ENCODE measurements around the gene ZG16.
"Not testable (repeated sequence)": the region's sequence is repeated elsewhere in the genome, so short reads cannot be mapped to it uniquely, and the experiment has no call there.

Gene ZG16

DNA sequence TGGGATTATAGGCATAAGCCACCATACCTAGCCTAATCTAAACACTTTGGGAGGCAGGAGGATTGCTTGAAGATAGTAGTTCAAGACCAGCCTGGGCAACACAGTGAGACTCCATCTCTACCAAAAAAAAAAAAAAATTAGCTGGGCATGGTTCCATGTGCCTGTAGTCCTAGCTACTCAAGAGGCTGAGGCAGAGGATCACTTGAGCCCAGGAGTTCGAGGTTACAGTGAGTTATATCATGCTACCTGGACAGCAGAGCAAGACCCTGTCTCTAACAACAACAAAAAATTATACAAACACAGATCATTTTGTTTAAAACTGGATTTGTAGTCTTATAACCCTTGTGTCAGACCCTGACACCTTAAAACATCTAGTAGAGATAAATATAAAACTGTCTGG is 24.5 kb upstream of the ZG16 start:
- DNase-seq, result no peak

DNA sequence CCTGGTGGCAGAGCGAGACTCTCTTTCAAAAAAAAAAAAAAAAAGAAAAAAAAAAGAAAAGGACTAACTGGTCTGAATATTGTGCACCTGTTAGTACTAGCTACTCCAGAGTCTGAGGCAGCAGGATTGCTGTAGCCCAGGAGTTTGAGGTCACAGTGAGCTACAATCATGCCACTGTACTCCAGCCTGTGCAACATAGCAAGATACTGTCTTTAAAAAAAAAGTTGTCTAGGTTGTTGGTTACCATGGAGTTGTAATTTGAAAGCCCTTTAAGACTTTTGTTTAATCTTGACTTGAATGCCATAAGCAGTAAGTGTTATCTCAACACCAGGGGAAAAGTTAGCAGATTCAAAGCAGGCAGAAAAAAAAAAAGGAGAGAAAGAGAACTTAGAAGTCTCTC is 21.4 kb upstream of the ZG16 start:
- DNase-seq, result no peak

DNA sequence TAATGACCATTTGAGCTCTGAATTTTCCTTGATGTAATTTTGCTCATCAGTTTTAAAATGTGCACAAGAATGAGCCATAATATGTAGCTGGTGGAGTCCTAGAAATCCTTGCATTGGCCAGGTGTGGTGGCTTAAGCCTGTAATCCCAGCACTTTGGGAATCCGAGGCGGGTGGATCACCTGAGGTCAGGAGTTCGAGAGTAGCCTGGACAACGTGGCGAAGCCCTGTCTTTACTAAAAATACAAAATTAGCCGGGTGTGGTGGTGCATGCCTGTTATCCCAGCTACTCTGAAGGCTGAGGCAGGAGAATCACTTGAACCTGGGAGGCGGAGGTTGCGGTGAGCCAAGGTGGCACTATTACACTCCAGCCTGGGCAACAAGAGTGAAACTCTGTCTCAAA is 21.0 kb upstream of the ZG16 start:
- not testable (repeated sequence) for DNase-seq

DNA sequence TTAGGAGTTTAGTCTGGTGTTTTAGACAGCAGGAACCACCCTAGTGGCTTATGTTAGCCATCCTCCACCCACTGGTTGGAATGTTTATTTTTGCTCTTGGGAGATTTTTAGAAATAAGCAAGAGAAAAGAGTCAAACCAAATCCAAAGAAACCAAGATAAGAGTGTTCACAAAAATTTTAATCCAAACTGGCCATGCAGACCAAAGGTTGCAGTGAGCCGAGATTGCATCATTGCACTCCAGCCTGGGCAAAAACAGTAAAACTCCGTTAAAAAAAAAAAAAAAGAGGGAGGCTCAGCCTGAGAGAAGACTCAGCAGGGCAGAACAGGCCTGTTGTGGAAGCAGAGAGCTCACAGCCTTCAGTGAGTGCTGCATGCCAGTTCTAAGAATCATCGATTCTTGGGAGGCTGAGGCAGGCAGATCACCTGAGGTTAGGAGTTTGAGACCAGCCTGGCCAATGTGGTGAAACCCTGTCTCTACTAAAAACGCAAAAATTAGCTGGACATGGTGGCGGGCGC is 20.0 kb upstream of the ZG16 start:
- DNase-seq, result no peak

DNA sequence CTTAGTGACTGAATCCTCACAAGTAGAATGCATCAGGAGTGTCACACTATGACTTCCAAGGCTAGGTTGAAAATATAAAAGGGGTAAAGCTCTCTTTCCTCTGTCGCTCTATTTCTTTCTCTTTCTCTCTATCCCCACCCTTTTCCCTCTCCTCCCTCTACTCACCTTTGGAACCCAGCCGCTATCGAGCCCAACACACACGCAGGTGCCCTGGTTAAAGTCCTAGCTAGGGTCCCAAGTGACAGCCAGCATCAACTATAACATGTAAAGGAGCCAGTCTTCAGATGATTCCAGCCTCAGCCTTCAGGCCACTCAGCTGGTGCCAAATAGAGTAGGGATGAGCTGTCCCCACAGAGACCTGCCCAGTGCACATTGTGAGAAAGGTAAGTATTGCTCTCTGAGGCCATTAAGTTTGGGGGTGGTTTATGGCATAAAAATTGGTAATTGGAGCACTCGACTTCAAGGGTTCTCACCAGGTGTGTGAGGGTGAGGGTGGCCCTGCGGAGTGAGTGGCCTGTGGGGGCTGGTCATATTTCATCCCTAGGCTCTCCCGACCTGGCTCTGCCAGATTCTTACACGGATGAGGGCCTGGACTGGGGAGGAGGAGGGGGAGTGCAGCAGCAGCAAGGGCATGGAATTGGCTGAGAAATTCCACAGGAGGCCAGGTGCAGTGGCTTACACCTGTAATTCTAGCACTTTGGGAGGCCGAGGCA is 17.3 kb upstream of the ZG16 start:
- no peak for DNase-seq

DNA sequence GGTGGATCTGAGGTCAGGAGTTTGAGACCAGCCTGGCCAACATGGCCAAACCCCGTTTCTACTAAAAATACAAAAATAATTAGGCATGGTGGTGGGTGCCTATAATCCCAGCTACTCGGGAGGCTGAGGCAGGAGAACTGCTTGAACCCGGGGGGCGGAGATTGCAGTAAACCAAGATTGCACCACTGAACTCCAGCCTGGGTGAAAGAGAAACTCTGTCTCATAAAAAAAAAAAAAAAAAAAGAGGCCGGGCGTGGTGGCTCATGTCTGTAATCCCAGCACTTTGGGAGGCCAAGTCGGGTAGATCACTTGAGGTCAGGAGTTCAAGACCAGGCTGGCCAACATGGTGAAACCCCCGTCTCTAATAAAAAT is 16.8 kb upstream of the ZG16 start:
- not testable (repeated sequence) for DNase-seq

DNA sequence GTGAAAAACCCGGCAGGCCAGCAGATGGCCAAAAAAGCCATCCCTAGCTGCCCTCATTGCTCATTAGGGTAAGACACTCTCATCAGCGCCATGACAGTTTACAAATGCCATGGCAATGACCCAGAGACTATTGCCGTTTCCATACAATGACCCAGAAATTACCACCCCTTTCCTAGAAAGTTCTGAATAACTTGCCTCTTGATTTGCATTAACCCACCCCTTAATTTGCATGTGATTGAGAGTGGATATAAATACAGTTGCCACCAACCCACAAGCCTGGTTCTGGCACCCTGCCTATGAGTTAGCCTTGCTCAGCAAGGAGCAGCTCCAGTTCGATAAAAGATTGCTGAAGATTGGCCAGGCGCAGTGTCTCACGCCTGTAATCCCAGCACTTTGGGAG is 16.2 kb upstream of the ZG16 start:
- DNase-seq, result no peak

DNA sequence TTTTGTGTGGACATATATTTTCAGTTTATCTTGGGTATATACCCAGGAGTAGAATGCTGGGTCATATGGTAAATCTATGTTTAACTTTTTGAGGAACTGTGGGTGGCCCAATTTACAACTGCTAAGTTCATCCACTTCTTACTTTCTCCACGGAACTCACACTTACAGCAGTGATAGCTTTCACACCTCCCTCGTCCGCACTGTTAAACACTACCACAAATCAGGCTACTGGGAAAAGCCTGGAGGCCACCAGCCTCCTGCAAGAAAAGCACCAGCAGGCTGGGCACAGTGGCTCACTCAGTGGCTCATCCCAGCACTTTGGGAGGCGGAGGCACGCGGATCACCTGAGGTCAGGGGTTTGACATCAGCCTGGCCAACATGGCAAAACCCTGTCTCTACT is 14.7 kb upstream of the ZG16 start:
- no peak for DNase-seq

DNA sequence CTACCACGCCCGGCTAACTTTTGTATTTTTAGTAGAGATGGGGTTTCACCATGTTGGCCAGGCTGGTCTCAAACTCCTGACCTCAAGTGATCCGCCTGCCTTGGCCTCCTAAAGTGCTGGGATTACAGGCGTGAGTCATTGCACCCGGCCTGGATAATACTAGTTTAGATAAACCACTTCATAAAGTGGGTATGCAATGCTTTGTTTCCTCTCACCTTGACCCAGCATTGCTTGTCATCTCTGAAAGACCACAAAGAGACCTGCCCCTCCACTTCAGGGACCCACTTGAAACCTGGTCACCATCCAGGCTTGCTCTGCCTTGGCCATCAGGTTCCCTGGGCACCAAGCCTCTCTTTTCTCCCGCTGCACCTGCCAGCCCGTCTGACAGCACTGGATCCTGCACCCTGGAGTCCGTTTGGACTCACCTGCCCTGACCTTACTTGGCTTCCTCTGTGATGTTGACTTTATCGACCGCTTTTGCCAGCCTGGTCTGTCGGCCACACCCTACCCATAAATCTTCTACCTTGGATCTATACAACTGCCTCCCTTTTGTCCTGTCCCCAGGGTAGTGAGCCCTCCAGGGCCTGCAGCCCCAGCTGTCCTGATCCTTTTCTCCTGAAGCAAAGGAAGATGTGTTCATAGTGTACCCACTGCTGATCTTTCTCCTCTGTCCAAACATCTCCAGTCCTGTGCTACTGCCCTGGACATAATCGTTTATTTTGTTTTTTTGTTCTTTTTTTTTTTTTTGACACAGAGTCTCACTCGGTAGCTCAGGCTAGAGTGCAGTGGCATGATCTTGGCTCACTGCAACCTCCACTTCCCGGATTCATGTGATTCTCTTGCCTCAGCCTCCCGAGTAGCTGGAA is 12.7 kb upstream of the ZG16 start:
- DNase-seq, result no peak

DNA sequence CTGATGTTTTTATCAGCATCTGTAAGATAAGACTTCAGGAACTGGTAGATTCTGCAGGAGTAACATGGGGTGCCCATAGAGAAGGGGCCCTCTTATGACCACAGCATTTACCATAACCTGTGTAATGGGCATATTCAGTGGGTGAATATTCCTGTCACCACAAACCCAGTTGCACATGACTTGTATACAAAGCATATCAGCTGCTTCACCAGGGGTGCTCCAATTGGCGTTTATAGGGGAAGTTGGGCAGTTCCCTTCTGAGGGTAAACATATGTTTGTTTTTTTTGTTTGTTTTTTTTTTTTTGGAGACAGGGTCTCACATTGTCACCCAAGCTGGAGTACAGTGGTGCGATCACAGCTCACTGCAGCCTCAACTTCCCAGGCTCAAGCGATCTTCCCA is 11.5 kb upstream of the ZG16 start:
- DNase-seq, result no peak

DNA sequence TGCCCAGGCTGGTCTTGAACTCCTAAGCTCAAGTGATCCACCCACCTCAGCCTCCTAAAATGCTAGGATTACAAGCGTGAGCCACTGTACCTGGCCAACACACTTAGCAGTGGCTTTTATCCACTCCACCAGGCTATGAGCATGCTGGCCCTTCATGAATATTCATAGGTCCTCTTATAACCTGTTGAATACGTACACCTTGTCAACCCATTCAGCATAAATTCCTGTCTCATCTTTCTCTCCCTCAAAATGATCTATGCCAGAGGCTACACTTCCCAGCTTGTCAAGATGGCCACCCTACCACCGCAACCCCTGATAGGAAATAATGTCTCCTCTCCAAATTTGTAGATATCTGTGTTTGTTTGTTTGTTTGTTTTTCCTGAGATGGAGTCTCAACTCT is 11.0 kb upstream of the ZG16 start:
- no peak for DNase-seq

DNA sequence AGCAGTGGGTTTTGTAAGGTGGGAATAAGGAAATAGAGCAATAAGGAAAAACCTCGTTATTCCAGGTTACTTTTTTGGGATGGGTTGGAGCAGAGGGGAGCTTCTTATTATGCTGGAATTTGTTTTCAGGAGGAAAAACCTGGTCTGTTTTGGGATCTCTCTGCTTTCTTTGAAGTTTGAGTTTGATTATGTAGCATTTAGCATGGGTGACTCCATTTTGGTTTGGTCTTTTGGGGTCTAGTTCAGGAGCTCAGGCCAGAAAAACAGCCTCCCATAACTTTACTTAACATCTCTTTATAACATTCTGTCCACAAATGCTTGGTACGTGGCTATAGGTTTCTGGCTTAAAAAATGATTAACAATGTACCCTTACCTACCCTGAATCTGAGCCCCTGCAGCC is 8.5 kb upstream of the ZG16 start:
- DNase-seq, result no peak

DNA sequence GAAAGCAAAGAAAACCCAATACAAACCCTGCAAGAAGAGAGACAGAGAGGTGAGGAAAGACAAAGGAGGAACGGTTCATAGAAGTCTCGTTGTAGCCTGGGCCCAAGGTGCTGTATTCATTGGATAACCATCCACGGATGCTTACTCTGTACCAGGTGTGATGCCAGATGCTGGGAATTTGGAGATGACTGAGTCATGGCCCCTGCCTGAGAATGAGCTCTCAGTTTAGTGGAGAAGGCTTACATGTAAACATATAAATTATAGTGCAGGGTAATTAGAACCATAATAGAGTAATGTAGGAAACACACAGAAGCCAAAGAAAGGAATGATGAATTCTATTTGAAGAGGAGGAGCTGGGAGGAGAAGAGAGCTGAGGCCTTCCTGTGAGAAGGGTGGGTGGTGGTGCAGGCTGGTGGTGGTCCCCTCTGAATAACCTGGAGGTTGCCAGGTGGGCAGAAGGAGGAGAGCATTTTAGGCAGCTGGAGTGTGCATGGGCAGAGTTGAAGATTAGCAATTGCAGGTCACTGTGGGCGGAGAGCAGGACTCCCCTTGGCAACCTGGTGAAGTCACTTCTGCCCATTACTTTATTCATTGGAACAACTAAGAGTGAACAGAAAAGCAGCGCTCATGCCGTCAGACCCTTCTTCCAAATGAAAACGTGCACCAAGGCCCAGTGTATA is 7.7 kb upstream of the ZG16 start:
- DNase-seq, result no peak

DNA sequence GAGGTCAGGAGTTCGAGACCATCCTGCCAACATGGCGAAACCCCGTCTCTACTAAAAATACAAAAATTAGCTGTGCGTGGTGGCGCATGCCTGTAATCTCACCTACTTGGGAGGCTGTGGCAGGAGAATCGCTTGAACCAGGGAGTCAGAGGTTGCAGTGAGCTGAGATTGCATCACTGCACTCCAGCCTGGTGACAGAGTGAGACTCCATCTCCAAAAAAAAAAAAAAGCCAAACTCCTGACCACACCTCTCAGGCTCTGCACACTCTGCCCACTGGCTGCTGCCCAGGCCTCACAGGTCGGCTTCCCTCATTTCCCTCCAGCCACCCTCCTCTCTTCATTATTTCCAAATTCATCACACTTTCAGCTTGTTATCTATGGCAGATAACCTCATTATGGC is 5.7 kb upstream of the ZG16 start:
- not testable (repeated sequence) for DNase-seq

DNA sequence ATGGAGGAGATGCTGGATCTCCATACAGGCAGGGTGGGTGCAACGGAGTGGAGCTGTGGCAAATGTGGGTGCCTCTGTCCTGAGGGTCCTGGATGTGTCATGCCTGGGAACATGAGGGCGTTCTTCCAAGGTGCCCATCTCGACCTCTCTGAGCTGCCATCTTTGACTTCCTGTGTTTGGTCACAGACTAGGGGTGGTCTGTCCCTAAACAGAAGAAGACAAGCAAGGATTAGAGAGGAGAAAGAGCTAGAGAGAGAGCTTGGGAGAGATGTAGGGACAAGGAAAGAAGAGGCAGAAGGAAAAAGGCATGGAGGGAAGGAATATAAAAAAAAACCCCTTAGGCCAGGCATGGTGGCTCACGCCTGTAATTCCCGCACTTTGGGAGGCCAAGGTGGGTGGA is 3.3 kb upstream of the ZG16 start:
- DNase-seq, result no peak

DNA sequence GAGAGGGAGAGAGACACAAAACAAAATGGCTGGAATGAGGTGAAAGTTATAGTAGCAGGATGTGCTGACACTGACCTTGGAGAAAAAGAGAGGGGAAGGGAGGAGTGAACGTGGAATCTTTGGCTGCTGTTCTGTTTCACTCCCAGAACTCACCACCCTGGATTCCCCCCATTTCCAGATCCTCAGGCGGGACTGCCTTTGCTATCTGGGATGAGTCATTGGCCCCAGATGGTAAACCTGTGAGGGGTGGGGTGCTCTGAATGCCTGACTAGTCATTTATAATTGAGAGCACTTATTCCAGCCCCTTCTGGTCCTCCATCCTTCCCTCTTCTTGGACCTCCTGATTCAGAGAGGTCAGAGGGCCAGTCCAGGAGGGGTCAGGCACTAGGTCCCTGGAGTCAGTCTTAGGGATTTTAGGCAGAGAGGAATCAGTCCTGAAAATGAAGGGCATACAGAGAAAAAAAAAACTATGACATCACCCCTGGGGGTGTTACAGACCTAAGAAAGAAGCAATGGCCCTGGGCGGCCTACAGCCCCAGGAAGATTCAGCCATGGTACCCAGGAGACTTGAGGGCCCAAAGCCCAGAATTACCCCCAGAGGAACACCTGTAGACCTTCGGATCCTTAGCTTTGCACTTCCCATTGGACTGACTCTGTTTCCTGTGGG is 2.2 kb upstream of the ZG16 start:
- no peak for DNase-seq

DNA sequence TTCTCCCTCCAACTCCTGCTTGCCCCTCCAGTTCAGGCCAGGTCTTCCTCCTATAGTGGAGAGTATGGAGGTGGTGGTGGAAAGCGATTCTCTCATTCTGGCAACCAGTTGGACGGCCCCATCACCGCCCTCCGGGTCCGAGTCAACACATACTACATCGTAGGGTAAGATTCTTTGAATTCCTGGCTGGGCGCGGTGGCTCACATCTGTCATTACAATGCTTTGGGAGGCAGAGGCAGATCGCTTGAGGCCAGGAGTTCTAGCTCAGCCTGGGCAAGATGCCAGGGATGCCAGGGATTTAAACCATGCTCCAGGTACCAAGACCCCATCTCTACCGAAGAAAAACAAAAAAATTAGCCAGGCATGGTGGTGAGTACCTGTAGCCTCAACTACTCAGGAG is 1.4 kb downstream of the ZG16 start:
- no peak for DNase-seq

DNA sequence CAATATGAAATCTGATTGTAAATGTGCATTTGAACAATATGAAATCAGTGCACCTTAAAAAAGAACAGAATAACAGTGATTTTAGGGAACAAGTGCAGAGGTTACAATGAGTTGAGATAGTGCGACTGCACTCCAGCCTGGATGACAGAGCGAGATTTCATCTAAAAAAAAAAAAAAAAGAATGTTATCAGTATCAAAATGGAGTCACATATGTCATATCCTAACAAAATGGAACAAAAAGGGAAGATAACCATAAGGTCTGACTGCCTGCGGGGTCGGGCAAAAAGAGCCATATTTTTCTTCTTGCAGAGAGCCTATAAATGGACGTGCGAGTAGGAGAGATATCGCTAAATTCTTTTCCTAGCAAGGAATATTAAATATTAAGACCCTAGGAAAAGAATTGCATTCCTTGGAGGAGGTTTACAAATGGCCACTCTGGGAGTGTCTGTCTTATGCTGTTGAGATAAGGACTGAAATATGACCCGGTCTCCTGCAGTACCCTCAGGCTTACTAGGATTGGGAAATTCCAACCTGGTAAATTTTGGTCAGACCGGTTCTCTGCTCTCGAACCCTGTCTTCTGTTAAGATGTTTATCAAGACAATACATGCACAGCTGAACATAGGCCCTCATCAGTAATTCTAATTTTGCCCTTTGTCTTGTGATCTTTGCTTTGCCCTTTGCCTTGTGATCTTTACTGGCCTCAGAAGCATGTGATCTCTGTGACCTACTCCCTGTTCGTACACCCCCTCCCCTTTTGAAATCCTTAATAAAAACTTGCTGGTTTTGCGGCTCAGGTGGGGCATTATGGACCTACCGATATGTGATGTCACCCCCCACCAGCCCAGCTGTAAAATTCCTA is 5.3 kb downstream of the ZG16 start:
- not testable (repeated sequence) for DNase-seq

DNA sequence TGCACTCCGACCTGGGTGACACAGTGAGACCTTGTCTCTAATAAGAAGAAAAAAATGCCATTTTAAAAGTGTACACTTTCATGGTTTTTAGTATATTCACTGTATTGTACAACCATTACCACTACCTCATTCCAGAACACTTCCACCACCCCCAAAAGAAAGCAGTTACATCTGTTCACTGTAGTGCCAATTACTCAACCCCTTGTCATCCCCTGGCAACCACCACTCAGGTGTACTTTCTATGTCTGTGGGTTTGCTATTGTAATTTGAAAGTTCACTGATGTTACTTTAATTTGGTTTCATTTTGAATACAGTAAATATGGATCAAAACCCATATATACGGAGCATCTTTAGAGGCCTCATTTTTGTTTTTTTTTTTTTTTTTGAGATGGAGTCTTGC is 6.1 kb downstream of the ZG16 start:
- DNase-seq, result no peak

DNA sequence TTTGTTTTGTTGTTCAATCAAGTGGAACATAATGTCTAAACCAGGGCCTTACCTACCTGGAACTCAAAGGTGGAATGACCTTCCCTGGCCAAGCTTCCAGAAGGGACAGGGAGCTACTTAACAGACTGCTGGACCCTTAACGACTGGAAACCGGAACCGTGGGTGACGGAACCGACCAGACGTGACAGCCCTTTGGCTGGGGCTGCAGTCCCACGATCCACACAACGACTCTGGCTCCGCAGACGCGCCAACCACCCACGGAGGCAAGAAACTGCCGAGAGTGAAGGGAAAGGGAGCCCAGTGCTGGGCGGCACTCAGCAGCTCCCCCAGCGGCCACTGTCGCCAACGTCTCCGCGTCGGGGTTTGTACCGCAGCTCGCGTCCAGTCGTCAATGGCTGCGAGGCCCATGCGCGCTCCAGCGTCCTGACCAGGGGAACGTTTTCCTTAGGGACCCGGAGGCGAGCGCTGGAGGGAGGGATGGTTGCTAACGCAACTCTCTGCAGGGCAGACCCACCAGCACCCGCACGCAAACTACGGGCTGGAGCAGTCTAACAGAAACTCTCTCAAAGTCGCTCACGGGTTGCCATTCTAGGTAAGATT is 6.9 kb downstream of the ZG16 start:
- peak; percentile 60 for DNase-seq

DNA sequence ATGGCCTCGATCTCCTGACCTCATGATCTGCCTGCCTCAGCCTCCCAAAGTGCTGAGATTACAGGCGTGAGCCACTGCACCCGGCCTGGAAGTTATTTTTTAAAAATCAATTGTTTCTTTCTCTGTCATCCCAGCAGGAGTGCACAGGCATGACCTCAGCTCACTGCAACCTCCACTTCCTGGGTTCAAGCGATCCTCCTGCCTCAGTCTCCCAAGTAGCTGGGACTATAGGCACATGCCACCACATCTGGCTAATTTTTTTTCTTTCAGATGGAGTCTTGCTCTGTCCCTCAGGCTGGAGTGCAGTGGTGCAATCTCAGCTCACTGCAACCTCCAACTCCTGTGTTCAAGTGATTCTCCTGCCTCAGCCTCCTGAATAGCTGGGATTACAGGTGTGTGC is 9.1 kb downstream of the ZG16 start:
- not testable (repeated sequence) for DNase-seq

DNA sequence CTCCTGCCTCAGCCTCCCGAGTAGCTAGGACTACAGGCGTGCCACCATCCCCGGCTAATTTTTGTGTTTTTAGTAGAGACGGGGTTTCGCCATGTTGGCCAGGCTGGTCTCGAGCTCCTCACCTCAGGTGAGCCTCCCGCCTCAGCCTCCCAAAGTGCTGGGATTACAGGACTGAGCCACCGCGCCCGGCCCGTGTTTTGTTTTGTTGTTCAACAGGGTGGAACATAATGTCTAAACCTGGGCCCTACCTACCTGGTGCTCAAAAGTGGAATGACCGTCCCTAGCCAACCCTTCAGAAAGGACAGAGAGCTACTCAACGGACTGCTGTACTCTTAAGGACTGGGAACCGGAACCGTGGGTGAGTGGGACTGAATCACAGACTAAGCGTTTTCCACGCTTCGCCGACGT is 11.7 kb downstream of the ZG16 start:
- DNase-seq, result no peak

Measured in activated T-cell treated with anti-CD3 and anti-CD28 coated beads for 4 hours (primary cell).